ENCODE measurements around the gene TMC5. TPM values are rescaled to one million over a fixed set of nuclear protein-coding genes. Genes with fewer than 3 reads are reported as not detected.

The TMC5 gene
- total and polyA plus RNA-seq, 2 of the 13 experiments (the other 11 are each of a cell fraction or from before 2014, with no cell fraction given), result 0.09 to 0.41 TPM

GRCh38 chr16:19488213-19488640 is 70.5 kb downstream of the TMC5 start (continued):
- TF ChIP-seq ARID5B (CRISPR knock-in tag; IDR thresholded peaks at IDR 0.05), result 0 out of 2 replicates have a peak, but pooled peaks have one; percentile 22
- TF ChIP-seq GFI1 (CRISPR knock-in tag; IDR thresholded peaks at IDR 0.05; ENCODE audit: borderline replicate concordance), result no peak
- no peak for TF ChIP-seq IRF1 (CRISPR knock-in tag; IDR thresholded peaks at IDR 0.05; ENCODE audit: low read depth)
- no peak for TF ChIP-seq SOX6 (IDR thresholded peaks at IDR 0.05)
- TF ChIP-seq SOX6 (CRISPR knock-in tag; IDR thresholded peaks at IDR 0.05), result 0 out of 2 replicates have a peak, but pooled peaks have one; percentile 12
- peak; percentile 22 for TF ChIP-seq TEAD3 (CRISPR knock-in tag; optimal IDR thresholded peaks at IDR 0.05; ENCODE audit: borderline replicate concordance)
- TF ChIP-seq ONECUT2 (CRISPR knock-in tag; IDR thresholded peaks at IDR 0.05), result no peak
- TF ChIP-seq HMGXB3 (CRISPR knock-in tag; IDR thresholded peaks at IDR 0.05; ENCODE audit: borderline replicate concordance), result no peak
- TF ChIP-seq ZNF740 (CRISPR knock-in tag; IDR thresholded peaks at IDR 0.05), result peak; percentile 30; the same call in 1 of the 2 replicates
